ENCODE measurements around the gene MTHFS.

MTHFS gene

DNA sequence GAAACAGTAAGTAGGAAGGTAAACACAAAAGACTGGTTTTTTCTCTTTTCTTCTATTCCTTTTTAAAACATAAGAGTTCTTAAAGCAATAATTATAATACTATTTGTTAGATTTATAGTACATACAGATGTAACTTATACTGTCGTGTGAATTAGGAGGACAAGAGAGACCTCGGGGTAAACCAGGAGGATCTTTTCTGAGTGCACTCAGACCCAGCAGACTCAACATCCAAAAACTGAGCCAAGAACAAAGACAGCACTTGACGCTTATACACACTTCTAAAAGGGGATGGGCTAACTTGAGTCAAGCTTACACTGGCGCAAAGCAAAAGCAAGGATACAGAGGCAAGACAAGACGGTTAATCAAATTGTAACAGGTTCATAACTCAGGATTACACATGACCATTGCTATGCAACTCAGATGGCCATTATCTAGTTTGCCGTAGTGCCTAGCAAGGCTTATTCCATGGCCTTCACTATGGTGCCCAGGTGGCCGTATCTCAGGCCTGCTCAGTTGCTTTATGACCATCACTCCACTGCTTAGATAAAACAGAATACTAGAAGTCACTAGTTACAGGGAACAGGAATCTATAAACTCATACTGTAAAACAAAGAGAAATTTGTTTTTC lies 18.6 kb downstream of the MTHFS start:
- H4K20me1 ChIP-seq = no peaks in the 10 kb centered on the region
- H3K36me3 ChIP-seq = peaks cover 79 to 100% (median 99%) of the 10 kb centered on the region in 11 experiments
- no peak for TF ChIP-seq Cebpa-rat (IDR thresholded peaks at IDR 0.05)

DNA sequence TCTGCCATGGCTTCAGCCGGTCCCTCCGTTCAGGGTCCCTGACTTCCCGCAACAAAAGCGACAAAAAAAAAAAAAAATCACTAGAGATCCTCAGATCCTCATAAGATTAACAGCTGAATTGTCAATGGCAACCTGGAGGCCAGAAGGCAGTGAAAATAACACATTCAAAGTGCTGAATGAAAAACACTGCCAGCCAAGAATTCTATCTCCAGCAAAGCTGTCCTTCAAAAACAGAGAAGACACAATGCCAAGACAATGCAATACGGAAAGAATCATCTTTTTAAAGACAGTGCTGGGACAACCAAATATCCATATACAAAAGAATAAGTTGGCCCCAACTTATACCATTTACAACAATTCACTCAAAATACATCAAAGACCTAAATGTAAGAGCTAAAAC lies 21.6 kb downstream of the MTHFS start:
- Histone ChIP-seq H3K9me3 (replicated peaks in 1 of 11) (peaks cover 70 to 81% (median 76%) of the 10 kb centered on the region in 11 experiments), H3K36me3 (peaks cover 52 to 96% (median 82%) of the 10 kb centered on the region in 11 experiments), H3K4me1 (peaks cover 0 to 17% (median 11%) of the 10 kb centered on the region in 10 experiments; a peak in 13 of 20 replicates), H3K27me3 (no peaks in the 10 kb centered on the region), H3K9ac (no peak overlapping the region), H4K20me1 (no peaks in the 10 kb centered on the region), H3K4me2 (no peak overlapping the region), H3K4me3 (no peak overlapping the region), H3K27ac (no peak overlapping the region)
- TF ChIP-seq Cebpa-rat (IDR thresholded peaks at IDR 0.05) = no peak

More for the DNA sequence above, 18.6 kb downstream of the MTHFS start:
- Histone ChIP-seq H3K4me3 (peak overlapping the region in 5 of 10 experiments; percentile 8 to 29 (median 17); a peak in 3 of 20 replicates), H3K27me3 (no peaks in the 10 kb centered on the region), H3K9me3 (replicated peaks in 1 of 11) (peaks cover 77 to 86% (median 81%) of the 10 kb centered on the region in 11 experiments), H3K9ac (no peak overlapping the region), H3K4me1 (peaks cover 0 to 3% (median 0%) of the 10 kb centered on the region in 10 experiments; a peak in 5 of 20 replicates), H3K27ac (no peak overlapping the region), H3K4me2 (no peak overlapping the region)

DNA sequence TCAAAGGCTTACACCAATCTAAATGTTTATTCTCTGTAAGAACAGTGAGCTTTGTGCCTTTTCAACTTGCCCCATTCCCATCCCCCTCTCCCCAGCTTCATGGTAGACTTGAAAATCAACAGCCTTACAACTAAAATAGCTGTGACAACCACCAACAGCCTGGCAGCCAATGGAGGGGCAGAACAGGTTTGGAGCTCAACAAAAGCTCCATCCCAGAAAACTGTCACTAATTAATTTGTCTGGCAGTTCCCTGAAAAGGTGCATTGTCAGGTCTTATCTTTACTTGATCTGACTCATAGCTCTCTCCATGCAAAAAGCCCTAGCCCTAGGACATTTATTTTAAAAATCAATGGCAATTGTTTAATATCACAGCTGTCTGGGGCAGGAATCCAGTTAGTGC lies 22.6 kb downstream of the MTHFS start:
- no peaks in the 10 kb centered on the region for H3K27me3 ChIP-seq
- no peak overlapping the region for H3K4me3 ChIP-seq
- H3K9me3 ChIP-seq (replicated peaks in 1 of 11) = peaks cover 61 to 72% (median 66%) of the 10 kb centered on the region in 11 experiments
- no peak overlapping the region for H3K4me2 ChIP-seq
- peaks cover 43 to 96% (median 74%) of the 10 kb centered on the region in 11 experiments for H3K36me3 ChIP-seq
- no peak overlapping the region for H3K27ac ChIP-seq
- TF ChIP-seq Cebpa-rat (IDR thresholded peaks at IDR 0.05) = no peak
- H4K20me1 ChIP-seq = no peaks in the 10 kb centered on the region
- no peak overlapping the region for H3K9ac ChIP-seq
- H3K4me1 ChIP-seq = peaks cover 0 to 17% (median 11%) of the 10 kb centered on the region in 10 experiments; a peak in 13 of 20 replicates

DNA sequence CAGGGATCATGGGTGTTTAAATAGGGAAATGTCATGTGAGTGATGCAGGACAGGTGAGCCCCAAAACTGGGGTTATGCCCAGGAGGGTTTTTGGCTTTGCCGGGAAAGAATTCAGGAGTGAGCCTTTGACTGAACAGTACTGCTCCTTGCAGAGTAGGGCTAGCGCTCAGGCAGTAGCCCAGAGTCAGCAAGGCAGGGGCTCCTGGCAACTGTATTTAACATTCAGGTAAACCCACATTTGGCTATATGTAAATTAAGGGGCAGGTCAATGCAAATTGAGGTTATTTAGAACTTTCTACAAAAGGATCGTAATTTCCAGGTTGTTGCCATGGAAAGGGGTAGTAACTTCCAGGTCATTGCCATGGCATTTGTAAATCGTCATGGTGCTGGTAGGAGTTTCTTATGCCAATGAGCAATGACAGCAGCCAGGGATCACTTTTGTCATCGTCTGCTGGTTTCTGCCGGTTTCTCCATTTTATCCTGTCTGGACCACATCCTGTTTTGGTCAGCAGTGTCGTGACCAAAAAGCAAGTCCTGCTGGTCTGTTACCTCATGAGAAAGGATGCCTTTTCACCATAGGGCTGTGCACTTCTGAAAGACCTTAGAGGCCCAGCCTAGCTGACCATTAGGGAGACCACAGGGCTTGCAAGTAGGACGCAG lies 24.3 kb downstream of the MTHFS start:
- peak overlapping the region in 2 of 11 experiments; percentile 24 to 29; a peak in 2 of 22 replicates for H3K9ac ChIP-seq
- no peak overlapping the region for H3K4me3 ChIP-seq
- TF ChIP-seq Cebpa-rat (IDR thresholded peaks at IDR 0.05) = no peak; a peak in 1 of 22 replicates
- peaks cover 43 to 54% (median 48%) of the 10 kb centered on the region in 11 experiments for H3K9me3 ChIP-seq (replicated peaks in 1 of 11)
- H3K4me1 ChIP-seq = peaks cover 0 to 17% (median 11%) of the 10 kb centered on the region in 10 experiments; a peak in 13 of 20 replicates
- no peaks in the 10 kb centered on the region for H4K20me1 ChIP-seq
- H3K27ac ChIP-seq = peak overlapping the region in 10 of 11 experiments; percentile 29 to 82 (median 48); a peak in 16 of 22 replicates
- H3K27me3 ChIP-seq = no peaks in the 10 kb centered on the region
- peak overlapping the region in 8 of 11 experiments; percentile 0 to 66 (median 48); a peak in 13 of 22 replicates for H3K4me2 ChIP-seq
- peaks cover 30 to 89% (median 60%) of the 10 kb centered on the region in 11 experiments for H3K36me3 ChIP-seq

DNA sequence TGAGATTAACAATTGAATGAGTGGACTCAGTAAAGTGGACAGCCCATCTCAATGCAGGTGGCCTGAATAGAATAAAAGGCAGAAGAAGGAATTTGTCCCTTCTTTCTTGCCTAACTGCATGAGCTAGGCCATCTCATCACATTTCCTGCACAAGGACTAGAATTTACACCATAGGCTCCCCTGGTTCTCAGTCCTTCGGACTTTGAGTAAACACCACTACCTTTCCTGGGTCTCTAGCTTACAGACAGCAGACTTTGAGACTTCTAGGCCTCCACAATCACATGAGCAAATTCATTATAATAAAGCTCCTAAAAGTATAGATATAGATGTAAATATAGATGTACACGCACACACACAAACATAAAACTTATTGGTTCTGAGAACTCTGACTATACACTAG lies 28.3 kb downstream of the MTHFS start:
- TF ChIP-seq Cebpa-rat (IDR thresholded peaks at IDR 0.05) = no peak
- H3K27ac ChIP-seq = no peak overlapping the region
- H3K27me3 ChIP-seq = no peaks in the 10 kb centered on the region
- peaks cover 0 to 75% (median 32%) of the 10 kb centered on the region in 11 experiments; a peak in 21 of 22 replicates for H3K36me3 ChIP-seq
- peaks cover 0 to 26% (median 13%) of the 10 kb centered on the region in 10 experiments; a peak in 13 of 20 replicates for H3K4me1 ChIP-seq
- no peaks in the 10 kb centered on the region for H4K20me1 ChIP-seq
- H3K4me3 ChIP-seq = no peak overlapping the region
- no peak overlapping the region for H3K9ac ChIP-seq
- H3K4me2 ChIP-seq = no peak overlapping the region
- H3K9me3 ChIP-seq (replicated peaks in 1 of 11) = peaks cover 4 to 15% (median 9%) of the 10 kb centered on the region in 11 experiments; a peak in 20 of 22 replicates

DNA sequence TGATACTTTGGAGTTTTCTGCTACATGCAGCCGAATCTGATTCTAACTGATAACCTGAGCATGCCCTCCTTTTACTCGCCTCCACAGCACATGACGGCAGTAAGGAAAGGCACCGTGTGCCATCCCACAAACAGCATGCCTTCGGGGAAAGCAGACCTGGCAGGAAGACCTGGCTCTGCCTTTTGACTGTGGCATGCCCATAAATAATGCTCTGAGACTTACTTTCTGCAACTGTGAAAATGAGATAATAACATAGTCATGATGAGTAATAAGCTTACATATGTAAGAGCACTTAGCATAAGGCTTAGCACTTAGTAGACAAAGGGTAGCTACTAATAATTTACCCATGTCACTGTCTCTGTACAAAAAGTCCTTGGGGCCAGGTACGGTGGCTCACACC lies 32.9 kb downstream of the MTHFS start:
- Histone ChIP-seq H4K20me1 (no peaks in the 10 kb centered on the region), H3K27me3 (no peaks in the 10 kb centered on the region)

DNA sequence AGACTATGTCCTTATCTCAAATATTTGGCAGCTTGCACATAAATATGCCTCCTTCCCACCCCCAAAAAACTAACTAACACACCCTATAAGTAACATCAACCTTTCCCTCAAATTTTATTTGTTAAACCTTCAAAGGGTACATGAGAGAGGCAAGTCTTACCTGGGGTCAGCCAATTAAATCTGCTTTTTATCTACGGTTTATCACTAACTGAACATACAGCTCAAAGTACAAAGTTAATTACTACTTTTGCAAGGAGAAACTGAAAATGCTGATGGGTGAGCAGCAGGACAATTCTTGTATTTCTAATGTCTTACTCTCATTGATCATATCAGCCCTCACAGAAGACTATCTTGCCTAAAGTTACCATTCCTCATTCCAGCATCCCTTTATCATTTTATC lies 34.6 kb downstream of the MTHFS start:
- Histone ChIP-seq H3K9me3 (replicated peaks in 1 of 11) (no peaks in the 10 kb centered on the region), H3K4me1 (peaks cover 0 to 9% (median 4%) of the 10 kb centered on the region in 10 experiments; a peak in 10 of 20 replicates), H3K4me3 (no peak overlapping the region), H3K36me3 (peaks cover 0 to 39% (median 11%) of the 10 kb centered on the region in 11 experiments; a peak in 10 of 22 replicates), H4K20me1 (no peaks in the 10 kb centered on the region), H3K4me2 (no peak overlapping the region), H3K27ac (no peak overlapping the region), H3K27me3 (no peaks in the 10 kb centered on the region), H3K9ac (no peak overlapping the region)
- no peak for TF ChIP-seq Cebpa-rat (IDR thresholded peaks at IDR 0.05)

More for the DNA sequence above, 32.9 kb downstream of the MTHFS start:
- Histone ChIP-seq H3K36me3 (peaks cover 0 to 46% (median 15%) of the 10 kb centered on the region in 11 experiments; a peak in 12 of 22 replicates), H3K4me1 (peaks cover 0 to 9% (median 2%) of the 10 kb centered on the region in 10 experiments; a peak in 9 of 20 replicates), H3K4me2 (no peak overlapping the region), H3K9ac (no peak overlapping the region), H3K9me3 (replicated peaks in 1 of 11) (no peaks in the 10 kb centered on the region), H3K4me3 (no peak overlapping the region), H3K27ac (no peak overlapping the region)
- TF ChIP-seq Cebpa-rat (IDR thresholded peaks at IDR 0.05) = no peak

DNA sequence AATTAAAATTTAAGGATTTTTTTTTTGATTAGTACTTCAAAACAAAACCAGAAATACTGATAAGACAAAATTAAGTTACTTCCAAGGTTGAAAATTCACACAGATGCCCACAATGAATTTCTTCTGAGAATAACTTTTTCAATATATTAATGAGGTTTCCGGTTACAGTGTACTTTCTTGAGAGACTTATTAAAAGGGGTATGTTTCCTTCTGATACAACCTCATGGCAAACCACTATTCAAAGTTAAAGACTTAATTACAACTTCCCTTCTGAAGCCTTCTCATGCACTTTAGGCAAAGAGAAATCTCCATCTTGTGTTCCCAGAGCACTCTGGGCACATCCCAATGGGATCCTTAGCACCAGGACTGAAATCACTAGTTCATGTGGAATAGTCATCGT lies 36.2 kb downstream of the MTHFS start:
- Histone ChIP-seq H3K4me1 (peaks cover 0 to 4% (median 0%) of the 10 kb centered on the region in 10 experiments; a peak in 2 of 20 replicates), H3K27ac (no peak overlapping the region), H3K9ac (no peak overlapping the region), H3K4me3 (no peak overlapping the region), H4K20me1 (no peaks in the 10 kb centered on the region), H3K27me3 (no peaks in the 10 kb centered on the region), H3K4me2 (no peak overlapping the region), H3K36me3 (peaks cover 0 to 31% (median 4%) of the 10 kb centered on the region in 11 experiments; a peak in 9 of 22 replicates), H3K9me3 (replicated peaks in 1 of 11) (no peaks in the 10 kb centered on the region)
- no peak for TF ChIP-seq Cebpa-rat (IDR thresholded peaks at IDR 0.05)

DNA sequence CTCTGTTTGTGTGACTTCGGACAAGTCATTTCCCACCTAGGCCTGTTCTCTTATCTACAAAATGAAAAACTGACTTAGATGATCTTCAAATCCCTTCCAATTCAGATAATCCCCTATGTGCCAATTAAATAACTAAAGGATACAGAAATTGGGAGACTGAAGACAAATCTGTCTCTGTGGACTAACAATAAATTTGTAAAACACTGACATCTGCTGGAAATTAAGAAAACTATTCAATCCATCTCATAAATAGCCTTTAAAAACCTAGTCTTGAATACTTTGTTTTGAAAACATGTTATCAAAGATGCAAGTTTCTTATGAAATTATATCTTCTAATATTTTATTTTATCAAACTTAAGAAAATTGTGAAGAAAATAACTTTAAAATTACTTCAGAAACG lies 38.3 kb downstream of the MTHFS start:
- peaks cover 0 to 4% (median 0%) of the 10 kb centered on the region in 10 experiments; a peak in 2 of 20 replicates for H3K4me1 ChIP-seq
- no peaks in the 10 kb centered on the region for H3K9me3 ChIP-seq (replicated peaks in 1 of 11)
- 0 out of 22 replicates have a peak, but pooled peaks cover 0 to 5% (median 0%) of the 10 kb centered on the region in 11 experiments for H4K20me1 ChIP-seq
- no peak overlapping the region for H3K27ac ChIP-seq
- H3K36me3 ChIP-seq = peaks cover 0 to 21% (median 4%) of the 10 kb centered on the region in 11 experiments; a peak in 6 of 22 replicates
- no peak overlapping the region; a peak in 1 of 22 replicates for H3K4me2 ChIP-seq
- no peak for TF ChIP-seq Cebpa-rat (IDR thresholded peaks at IDR 0.05)
- H3K4me3 ChIP-seq = no peak overlapping the region
- no peak overlapping the region for H3K9ac ChIP-seq
- no peaks in the 10 kb centered on the region for H3K27me3 ChIP-seq

Data from BLaER1 treated with 17β-estradiol and CSF1 and Interleukin-3, amounts not matched to agents 10 nM and 100 nM (cell line).